Neutrophil (primary cell): ENCODE measurements around the gene GTSE1.

Experiments used
- H3K27ac ChIP-seq: fragments of 200-600 bp; sonication (generic); 2 replicates; pipeline ENCODE4 v1.5.1; 2016; ENCODE audit warnings: mild to moderate bottlenecking, moderate library complexity
- H3K27me3 ChIP-seq: fragments of 200-600 bp; sonication (generic); 2 replicates; pipeline ENCODE4 v1.6.0; 2016; ENCODE audit warnings: mild to moderate bottlenecking
- H3K36me3 ChIP-seq: fragments of 200-600 bp; sonication (generic); 2 replicates; pipeline ENCODE4 v1.5.1; 2017
- H3K4me1 ChIP-seq, 2 experiments: fragments of 200-600 bp in 1 of 2; sonication (generic) in 1 of 2; 1 replicate in 1 of 2; 2 replicates in 1 of 2; pipeline versions ENCODE4 v1.5.1 to v1.6.1; 2013 to 2016; ENCODE audit warnings: low read depth in 1 of 2, low read length in 1 of 2, mild to moderate bottlenecking in 1 of 2, moderate library complexity in 1 of 2; ENCODE audit not compliant: control insufficient read depth in 1 of 2, insufficient read depth in 1 of 2
- H3K4me3 ChIP-seq, 2 experiments: fragments of 200-600 bp in 1 of 2; sonication (generic) in 1 of 2; 1 replicate in 1 of 2; 2 replicates in 1 of 2; pipeline ENCODE4 v1.5.1; 2013 to 2016; ENCODE audit warnings: low read depth in 1 of 2, low read length in 1 of 2, mild to moderate bottlenecking in 1 of 2, moderate library complexity in 1 of 2
- H3K9me3 ChIP-seq: fragments of 200-600 bp; sonication (generic); 2 replicates; pipeline ENCODE4 v1.5.1; 2016
- CTCF ChIP-seq: fragments of 200-600 bp; sonication (generic); IDR thresholded peaks from 2 replicates; pipeline ENCODE4 v1.5.1; 2016; ENCODE audit warnings: antibody characterized with exemption

The GTSE1 gene

GRCh38 chr22:46366801-46367706 is 70.4 kb downstream of the GTSE1 start:
- Histone ChIP-seq H3K27ac (no peak overlapping the region), H3K27me3 (peaks cover 23% of the 10 kb centered on the region), H3K36me3 (no peaks in the 10 kb centered on the region), H3K9me3 (no peaks in the 10 kb centered on the region), H3K4me1 (no peaks in the 10 kb centered on the region), H3K4me3 (no peak overlapping the region)
- TF ChIP-seq CTCF: no peak

GRCh38 chr22:46367707-46368191 is 71.1 kb downstream of the GTSE1 start:
- Histone ChIP-seq H3K36me3 (no peaks in the 10 kb centered on the region), H3K27me3 (peaks cover 30% of the 10 kb centered on the region), H3K4me1 (no peaks in the 10 kb centered on the region), H3K27ac (no peak overlapping the region), H3K9me3 (no peaks in the 10 kb centered on the region), H3K4me3 (no peak overlapping the region)
- TF ChIP-seq CTCF: peak; percentile 17

- H3K9me3 ChIP-seq: no peaks in the 10 kb centered on the region
- H3K27ac ChIP-seq: no peak overlapping the region
- H3K4me1 ChIP-seq: no peaks in the 10 kb centered on the region
- H3K36me3 ChIP-seq: no peaks in the 10 kb centered on the region
- H3K4me3 ChIP-seq: no peak overlapping the region
- peaks cover 37% of the 10 kb centered on the region for H3K27me3 ChIP-seq
- no peak for TF ChIP-seq CTCF
Measured at GRCh38 chr22:46368422-46368821, 71.8 kb downstream of the GTSE1 start.

- no peak for TF ChIP-seq CTCF
- H3K36me3 ChIP-seq: no peaks in the 10 kb centered on the region
- H3K27me3 ChIP-seq: peaks cover 44% of the 10 kb centered on the region
- H3K9me3 ChIP-seq: no peaks in the 10 kb centered on the region
- no peaks in the 10 kb centered on the region for H3K4me1 ChIP-seq
- H3K4me3 ChIP-seq: no peak overlapping the region
- H3K27ac ChIP-seq: no peak overlapping the region
Measured at GRCh38 chr22:46368871-46369715, 72.4 kb downstream of the GTSE1 start.

- H3K4me1 ChIP-seq: no peaks in the 10 kb centered on the region
- no peaks in the 10 kb centered on the region for H3K36me3 ChIP-seq
- peaks cover 52% of the 10 kb centered on the region for H3K27me3 ChIP-seq
- H3K9me3 ChIP-seq: no peaks in the 10 kb centered on the region
- no peak overlapping the region for H3K27ac ChIP-seq
- no peak for TF ChIP-seq CTCF
- H3K4me3 ChIP-seq: no peak overlapping the region
Measured at GRCh38 chr22:46369716-46370583, 73.3 kb downstream of the GTSE1 start.
